Activated naive CD8-positive, alpha-beta T cell treated with anti-CD3 and anti-CD28 coated beads, Interleukin-2, amount 50 U/mL, for 16 hours (primary cell): ENCODE data around the gene B3GALT4.
"Not testable (repeated sequence)": the region's sequence is repeated elsewhere in the genome, so short reads cannot be mapped to it uniquely, and the experiment has no call there.

Experiments used
- DNase-seq: peaks from one replicate; pipeline ENCODE4 v3.0.0-alpha.2; 2020; ENCODE audit warnings: low read depth, low spot score

The B3GALT4 gene

DNA sequence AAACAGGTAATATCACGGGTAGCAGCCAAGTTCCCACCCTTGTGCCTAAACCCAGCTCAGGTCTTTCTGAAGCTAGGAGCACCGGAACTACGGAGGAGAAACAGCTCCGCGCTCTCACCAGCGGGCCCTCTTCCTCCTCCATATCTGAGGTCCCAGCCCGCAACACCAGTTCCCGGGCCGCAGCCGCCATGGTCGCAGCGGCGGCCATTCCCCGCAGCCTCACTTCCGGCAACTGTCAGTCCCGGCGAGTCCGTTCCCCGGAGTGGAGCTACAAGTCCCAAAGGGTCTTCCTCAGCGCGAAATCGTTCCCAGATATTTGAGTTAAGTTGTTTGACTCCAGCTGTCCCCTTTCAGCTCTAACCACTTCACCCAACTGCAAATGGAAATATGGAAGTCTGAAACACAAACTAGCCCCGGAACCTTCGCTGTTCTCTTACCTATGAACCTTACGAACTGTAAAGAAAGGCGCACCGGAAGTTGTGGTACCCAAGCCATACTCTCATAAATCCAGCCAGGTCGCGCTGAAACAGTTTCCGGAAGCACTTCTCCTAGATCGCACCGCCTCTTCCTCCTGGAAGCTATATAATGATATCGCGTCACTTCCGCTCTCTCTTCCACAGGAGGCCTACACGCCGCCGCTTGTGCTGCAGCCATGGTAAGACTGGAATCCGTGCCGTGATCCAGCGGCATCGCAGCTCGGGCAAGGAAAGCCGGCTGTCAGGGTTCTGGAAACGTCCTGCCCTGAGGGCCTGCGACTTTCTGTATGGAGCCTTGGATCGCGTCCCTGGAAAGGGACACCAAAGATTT lies 5.3 kb upstream of the B3GALT4 start, which contains the start of the genes RPS18 and VPS52:
RPS18 (plus strand) TSS at position 608 of the 807 bp plus-strand sequence; CDS start at position 653, 45 bp downstream.
VPS52 (minus strand) TSS at position 409 of the 807 bp plus-strand sequence; CDS start at position 208, 201 bp downstream.
- peak; percentile 77 for DNase-seq

DNA sequence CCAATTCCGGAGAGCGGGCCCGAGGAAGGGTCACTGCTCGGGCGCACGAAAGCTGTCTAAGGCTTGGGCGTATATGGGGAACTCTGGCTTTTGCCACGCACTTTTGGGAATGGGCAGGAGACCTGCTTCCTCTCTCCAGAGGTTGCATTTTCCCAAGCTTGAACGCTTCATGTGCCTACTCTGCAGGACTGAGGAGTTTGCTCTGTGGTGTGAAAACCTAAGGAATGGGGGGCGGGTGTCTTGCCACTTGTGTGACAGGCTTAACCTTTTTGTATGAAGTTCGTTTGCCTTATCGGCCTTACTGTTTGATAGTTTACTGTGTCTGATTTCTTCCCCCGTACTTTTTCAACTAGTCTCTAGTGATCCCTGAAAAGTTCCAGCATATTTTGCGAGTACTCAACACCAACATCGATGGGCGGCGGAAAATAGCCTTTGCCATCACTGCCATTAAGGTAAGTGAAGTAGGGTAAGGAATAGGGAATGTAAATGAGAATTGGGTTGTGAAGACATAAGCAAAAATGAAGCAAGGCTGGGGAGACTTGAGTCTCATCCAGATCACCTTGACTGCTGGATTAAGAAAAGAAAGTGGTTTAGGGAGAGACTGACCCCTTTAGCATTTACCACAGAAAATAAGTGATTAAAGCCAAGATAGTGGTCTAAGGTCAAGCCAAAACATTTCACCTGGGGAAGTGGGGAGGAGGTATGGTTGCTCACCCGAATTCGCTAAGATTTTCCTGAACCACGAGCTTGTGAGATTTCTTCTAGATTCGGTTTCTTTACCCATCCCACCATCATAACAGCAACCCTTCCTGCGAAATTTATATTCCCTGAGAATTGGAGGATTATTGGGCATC lies 4.4 kb upstream of the B3GALT4 start:
- DNase-seq: no peak

DNA sequence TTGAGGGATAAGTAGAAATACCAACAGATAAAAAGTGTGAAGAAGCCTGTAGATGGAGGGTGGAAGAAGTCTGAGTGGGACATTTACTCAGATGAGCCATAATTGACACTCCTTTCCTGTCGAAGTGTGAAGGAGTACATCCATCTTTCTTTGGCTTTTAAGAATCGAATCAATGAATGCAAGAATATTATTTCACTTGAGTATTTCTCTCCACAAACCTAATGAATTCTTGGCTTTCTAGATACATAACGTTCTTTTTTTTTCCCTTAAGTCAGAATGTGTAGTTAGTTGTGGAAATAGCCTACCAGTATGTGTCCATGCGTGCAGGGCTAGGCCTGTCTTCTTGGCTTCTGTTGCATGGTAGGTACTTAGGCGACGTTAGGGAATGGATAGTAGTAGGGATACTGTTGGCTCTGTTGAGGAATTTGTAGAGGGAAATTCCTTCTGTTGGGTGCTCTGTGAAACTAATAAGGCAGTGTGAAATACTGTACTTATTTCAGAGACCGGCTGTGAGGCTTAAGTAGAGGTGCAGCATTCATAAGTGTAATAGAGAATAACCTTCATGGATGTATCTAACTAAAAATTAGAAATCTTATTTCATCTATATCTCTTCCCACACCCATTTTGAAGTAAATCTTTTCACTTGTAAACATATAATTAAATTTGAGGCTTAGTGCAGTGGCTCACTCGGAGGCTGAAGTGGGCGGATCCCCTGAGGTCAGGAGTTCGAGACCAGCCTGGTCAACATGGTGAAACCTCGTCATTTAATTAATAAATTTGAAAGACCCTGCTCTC lies 3.6 kb upstream of the B3GALT4 start:
- no peak for DNase-seq

DNA sequence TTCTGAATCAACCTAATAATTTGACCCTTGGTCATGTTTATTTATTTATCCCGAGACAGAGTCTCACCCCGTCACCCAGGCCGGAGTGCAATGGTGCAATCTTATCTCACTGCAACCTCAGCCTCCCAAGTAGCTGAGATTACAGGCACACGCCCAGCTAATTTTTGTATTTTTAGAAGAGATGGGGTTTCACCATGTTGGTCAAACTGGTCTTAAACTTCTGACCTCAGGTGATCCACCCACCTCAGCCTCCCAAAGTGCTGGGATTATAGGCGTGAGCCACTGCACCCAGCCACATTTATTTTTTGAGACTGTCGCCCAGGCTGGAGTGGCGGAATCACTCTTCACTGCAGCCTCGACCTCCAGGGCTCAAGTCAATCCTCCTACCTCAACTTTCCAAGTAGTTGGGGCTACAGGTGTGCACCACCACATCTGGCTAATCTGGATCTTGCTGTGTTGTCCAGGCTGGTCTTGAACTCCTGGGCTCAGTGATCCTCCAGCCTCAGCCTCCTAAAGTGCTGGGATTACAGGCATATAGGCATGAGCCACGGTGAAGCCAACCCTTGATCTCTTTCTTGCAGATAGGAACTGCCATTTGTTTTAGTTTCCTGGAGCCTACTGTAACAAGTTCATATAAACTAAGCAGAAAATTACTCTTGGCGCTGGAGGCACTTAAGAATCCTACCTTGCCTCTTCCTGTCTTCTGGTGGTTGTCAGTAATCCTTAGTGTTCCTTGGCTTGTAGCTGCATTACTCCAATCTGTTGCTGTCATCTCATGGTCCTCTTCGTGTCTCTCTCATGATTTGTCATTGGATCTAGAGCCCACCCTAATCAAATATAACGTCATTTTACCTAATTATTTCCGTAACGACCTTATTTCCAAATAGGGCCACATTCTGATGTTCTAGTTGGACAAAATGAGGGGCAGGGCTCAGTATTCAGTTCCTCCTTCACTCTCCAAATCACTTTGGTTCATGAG lies 2.7 kb upstream of the B3GALT4 start:
- DNase-seq: no peak

DNA sequence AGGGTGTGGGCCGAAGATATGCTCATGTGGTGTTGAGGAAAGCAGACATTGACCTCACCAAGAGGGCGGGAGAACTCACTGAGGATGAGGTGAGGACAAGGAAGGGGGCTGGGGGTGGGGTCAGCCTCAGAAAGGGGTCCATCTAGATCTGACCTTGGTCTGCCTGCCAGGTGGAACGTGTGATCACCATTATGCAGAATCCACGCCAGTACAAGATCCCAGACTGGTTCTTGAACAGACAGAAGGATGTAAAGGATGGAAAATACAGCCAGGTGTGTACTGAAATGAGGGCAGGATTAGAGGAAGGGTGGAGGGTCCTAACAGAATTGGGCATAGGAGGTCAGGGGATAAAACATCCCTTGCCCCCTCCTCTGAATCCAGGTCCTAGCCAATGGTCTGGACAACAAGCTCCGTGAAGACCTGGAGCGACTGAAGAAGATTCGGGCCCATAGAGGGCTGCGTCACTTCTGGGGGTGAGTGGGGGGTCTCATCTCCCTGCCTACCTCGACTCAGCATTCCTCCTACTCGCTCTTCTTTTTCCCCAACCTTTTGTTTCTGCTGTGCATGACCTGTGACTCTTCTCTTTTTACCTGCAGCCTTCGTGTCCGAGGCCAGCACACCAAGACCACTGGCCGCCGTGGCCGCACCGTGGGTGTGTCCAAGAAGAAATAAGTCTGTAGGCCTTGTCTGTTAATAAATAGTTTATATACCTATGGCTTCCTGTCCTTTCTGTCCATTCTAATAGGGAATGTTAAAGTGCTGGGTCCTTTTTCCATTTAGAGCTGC lies 935 bp upstream of the B3GALT4 start:
- not testable (repeated sequence) for DNase-seq

DNA sequence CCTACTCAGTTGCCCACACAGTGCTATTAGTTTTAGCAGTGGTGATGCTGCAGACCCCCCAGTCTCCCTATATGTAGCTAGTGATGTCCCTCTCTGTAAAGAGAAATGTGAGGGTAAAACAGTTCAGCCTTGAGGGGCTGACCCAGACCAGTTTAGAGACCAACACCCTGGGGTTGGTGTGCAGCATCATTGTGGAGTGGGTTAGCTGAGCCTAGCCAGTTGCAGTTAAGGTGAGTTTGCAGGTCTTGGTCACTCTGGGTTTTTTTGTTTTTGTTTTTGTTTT lies 401 bp upstream of the B3GALT4 start:
- DNase-seq: no peak

DNA sequence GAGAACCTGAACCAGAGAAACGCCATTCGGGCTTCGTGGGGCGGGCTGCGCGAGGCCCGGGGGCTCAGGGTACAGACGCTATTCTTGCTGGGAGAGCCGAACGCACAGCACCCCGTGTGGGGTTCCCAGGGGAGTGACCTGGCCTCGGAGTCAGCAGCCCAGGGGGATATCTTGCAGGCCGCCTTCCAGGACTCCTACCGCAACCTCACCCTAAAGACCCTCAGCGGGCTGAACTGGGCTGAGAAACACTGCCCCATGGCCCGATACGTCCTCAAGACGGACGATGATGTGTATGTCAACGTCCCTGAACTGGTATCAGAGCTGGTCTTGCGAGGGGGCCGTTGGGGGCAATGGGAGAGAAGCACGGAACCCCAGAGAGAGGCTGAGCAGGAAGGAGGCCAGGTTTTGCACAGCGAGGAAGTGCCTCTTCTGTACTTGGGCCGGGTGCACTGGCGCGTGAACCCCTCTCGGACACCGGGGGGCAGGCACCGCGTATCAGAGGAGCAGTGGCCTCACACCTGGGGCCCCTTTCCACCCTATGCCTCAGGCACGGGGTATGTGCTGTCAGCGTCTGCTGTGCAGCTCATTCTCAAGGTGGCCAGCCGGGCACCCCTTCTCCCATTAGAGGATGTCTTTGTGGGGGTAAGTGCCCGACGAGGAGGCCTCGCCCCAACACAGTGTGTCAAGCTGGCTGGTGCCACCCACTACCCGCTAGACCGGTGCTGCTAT lies 904 bp downstream of the B3GALT4 start:
- no peak for DNase-seq

DNA sequence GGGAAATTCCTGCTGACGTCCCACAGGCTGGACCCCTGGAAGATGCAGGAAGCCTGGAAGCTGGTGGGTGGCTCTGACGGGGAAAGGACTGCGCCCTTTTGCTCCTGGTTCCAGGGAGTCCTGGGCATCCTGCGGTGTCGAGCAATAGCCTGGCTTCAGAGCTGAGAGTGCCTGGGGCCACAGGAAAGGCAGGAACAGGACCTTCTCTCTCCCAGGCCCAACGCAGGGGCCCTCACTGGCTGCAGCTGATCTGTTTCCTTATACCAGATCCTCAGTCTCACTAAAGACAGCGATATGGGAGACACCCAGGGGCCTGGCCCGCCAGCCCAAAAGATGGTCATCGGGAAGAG lies 1.4 kb downstream of the B3GALT4 start:
- no peak for DNase-seq

DNA sequence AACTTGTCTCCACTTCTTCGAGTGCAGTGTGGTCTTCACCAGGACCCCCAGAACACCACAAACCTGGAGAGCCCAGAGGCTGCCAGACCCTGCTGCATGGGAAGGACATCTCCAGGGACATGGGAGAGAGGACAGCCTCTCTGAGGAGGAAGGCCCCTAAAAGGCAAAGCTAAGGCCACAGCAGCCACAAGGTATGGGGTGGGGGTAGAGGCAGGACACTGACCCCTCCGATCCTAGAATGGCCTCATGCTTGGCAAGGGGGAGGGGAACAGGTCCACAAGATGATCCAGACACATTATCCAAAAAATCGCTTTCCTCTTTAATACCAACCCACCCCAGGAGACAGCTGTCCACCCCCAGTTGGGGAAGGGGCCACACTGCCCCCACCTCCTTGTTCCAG lies 1.9 kb downstream of the B3GALT4 start:
- DNase-seq: no peak

DNA sequence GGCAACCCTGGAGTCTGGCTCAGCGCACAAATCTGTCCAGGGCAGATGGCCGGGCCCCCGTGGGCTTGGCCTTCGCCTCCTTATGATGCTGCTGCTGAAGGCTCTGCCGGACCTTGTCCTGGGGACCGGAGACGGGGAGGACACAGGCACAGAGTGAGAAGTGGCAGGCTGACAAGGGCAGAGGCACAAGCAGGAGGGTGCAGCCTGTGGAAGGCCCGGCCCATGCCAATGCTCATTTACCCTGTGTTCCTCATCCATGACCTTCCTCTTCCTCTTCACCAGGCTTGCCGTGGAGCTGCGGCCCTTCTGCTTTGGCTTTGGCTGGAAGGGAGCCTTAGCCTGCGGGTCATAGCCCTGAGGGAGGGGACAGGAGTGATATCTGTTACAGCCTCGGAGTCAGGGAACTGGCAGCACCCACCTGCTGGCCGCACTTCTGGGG lies 2.4 kb downstream of the B3GALT4 start:
- DNase-seq: no peak

DNA sequence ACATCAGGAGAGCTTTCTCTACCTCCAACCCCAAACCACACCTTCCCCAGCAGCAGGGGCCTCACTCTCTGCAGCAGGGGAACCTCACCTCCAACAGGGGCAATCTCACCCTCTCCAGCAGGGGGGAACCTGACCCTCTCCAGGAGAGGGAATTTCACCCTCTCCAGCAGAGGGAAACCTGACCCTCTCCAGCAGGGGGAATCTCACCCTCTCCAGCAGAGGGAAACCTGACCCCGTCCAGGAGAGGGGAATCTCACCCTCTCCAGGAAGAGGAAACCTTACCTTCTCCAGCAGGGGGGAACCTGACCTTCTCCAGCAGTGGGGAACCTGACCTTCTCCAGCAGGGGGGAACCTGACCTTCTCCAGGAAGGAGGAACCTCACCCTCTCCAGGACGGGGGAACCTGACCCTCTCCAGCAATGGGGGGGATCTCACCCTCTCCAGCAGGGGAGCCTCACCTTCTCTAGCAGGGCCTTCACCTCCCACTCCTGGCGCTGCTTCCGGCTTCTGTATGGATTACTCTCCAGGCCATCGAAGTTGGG lies 3.1 kb downstream of the B3GALT4 start:
- no peak for DNase-seq

DNA sequence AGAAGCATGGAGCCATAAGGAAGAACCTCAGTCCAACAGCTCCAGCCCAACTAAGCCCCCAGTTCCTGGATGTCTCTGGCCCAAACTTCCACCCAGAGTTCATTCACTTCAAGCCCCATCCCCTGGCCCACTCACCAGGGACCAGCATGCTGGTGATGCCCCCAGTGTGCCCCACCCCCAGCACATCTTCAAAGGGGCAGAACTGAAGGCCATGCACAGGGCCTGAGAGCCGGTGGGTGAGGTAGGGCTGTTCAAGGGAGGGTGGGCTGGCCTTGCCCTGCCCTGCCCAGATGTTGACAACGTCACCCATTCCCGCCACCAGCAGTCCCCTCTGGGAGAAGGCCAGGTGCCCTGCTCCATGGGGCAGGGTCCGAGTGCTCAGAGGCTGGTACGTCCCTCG lies 3.6 kb downstream of the B3GALT4 start:
- no peak for DNase-seq

DNA sequence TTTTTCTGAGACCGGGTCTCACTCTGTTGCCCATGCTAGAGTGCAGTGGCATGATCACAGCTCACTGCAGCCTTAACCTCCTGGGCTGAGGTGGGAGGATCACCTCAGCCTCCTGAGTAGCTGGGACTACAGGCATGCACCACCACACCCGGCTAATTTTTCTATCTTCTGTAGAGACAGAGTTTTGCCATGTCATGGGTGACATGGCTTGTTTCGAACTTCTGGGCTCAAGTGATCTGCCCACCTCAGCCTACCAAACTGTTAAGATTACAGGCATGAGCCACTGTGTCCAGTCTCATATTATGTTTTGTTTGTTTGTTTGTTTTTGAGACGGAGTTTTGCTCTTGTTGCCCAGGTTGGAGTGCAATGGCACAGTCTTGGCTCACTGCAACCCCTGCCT lies 8.3 kb downstream of the B3GALT4 start:
- not testable (repeated sequence) for DNase-seq

DNA sequence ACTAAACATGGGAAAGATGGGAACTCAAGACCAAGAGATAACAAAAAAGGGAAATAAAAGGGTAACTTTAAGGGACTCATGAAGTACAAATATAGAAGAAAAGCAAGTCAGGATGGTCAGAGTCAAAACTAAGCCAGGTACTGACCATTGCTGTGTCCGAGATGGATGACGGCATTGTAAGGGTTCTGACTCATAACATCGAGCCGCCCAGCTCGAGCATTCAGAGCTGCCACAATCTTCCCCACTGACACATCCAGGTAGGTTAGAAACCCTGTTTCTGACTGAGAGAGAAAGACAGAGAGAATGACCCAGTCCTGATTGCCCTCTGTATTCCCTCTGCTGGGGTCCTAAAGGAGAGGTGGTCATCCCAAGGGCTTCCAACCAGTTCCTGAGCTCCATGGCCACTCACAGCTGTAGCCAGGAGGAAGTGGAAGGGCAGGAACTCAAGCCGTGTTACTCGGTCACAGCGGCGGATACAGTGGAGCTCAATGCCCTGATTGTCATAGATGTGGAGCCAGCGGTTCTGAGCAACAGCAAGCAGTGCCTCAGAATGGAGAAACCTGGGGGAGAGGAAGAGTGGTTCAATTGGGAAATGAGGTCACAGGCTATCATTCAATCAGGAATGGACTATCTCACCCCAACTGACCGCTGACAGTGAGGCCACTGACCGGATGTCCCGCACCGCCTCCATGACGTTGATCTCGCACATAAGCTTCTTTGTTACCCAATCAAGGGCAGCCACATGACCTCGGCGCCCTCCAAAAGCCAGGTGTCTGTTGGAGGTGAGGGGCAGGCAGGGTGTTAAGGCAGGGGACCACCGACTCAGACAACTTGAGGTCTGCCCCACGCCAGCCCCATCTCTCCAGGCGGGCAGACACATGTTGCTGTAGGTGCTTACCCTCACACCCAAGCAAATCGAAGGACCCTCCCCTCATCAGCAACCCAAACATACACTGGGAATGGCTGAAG lies 10.3 kb downstream of the B3GALT4 start:
- no peak for DNase-seq

DNA sequence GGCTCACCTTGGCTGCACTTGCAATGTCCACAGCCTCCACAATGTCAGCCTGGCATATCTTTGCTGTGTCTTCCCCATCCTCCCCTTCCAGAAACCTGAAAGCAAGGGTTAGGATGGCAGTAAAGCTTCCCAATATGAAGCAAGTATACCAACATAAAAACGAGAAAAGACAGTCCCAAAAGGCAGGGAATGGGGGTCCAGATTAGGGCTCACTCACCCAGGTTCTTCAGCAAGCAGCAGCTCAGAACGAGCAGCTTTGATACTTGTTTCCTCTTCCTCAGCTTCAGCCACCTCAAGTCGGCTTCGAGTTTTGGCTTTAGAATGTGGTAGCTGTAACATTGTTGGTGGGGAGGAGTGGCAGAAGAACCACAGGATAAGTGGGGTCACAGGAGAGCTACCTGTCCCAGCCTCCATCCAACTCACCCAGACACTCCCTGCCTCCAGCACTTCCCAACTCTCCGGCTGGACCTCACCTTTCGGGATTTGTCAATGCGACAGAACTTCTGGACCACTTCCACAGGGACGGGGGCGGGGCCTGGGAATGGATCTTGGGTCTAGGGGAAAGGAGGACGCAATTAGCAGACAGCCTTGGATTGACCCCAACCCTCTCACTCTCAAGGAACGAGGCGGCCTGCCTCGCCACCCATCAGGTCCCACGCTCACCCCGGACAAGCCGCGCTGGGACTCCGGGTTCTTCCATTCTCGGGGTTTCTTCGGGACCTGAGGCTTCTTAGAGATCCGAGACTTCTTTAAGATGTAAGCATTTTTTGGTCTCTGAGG lies 11.4 kb downstream of the B3GALT4 start:
- no peak for DNase-seq

DNA sequence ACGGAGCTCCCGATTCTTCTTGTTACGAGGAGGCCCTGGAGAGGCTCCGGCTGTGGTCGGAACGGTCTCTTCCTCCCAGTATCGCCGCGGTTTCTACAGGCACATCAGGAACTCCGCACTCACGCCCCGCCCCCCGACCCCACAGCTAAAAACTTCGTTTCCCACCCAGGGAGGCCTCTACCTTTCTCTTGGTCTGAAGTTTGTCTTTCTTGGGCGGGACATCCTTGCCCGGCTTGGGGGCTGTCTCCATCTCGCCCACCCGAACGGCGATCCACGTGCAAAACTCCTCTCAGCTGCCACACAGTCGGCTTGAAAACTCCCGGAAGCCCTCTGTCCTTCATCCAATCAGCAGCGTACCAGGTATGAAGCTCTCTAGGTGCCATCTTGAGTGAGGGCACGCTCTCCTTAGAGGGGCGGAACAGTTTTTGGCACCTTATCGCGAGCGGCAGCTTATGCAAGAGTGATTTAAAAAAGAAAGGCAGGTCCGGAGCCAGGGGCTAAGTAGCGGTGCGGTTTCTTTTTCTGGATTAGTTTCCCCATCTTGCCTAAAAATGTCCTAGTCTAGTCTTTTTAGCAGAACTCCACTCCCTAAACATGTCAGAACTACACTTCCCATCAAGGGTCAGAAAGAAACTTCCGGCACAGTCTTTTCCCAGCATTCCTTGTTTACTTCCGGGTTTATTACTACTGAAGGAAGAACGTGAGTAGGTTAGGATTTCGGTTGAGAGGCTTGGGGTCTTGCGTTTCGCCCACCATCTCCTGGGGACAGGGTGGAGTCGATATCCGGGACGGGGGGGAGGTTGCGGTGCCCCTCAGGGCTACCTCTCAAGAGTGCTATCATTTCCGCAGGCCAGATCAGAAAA lies 12.2 kb downstream of the B3GALT4 start, which contains the start of the genes PFDN6 and WDR46:
PFDN6 (plus strand) TSS at position 681 of the 863 bp plus-strand sequence. CDS start 256 bp downstream, outside the sequence.
WDR46 (minus strand) TSS at position 319 of the 863 bp plus-strand sequence; CDS start at position 250, 69 bp downstream.
- DNase-seq: peak; percentile 65
